ENCODE measurements around the gene NXPH4.

GRCh38 chr12:57242329-57242690 is 25.7 kb downstream of the NXPH4 start:
- TF ChIP-seq CTCF (IDR thresholded peaks at IDR 0.05 in 4 of 5, conservative IDR thresholded peaks at IDR 0.05 in 1 of 5) (no peak), POLR2A (IDR thresholded peaks at IDR 0.05) (no peak)

Measured in gastrocnemius medialis (tissue), 4 donors.